B cell (primary cell): ENCODE data around the gene FCER2. TPM values are rescaled to one million over a fixed set of nuclear protein-coding genes. Genes with fewer than 3 reads are reported as not detected.
A peak's percentile ranks its signal among the peaks of the same experiment; 100 is the strongest.

Experiments used
- ATAC-seq: fragments of 200-7000 bp; cut with Tn5 transposase; one replicate; pipeline ENCODE4 v1.10.0; 2021; ENCODE audit warnings: low read depth, mild to moderate bottlenecking, moderate number of reproducible peaks, moderate library complexity
- CTCF ChIA-PET: fragments of 350-600 bp; sonication (Branson Sonifier 250); formaldehyde crosslinking; loops from one replicate; lab custom pipeline; 2021; ENCODE audit warnings: antibody characterized with exemption, inconsistent platforms; lab: Charles Lee
- POLR2A ChIA-PET: fragments of 350-600 bp; sonication (Branson Sonifier 250); formaldehyde crosslinking; loops from one replicate; lab custom pipeline; 2021; ENCODE audit warnings: antibody characterized with exemption; lab: Charles Lee
- DNase-seq: peaks from one replicate; pipeline ENCODE4 v3.0.0; 2013
- H2AFZ ChIP-seq: 2 replicates; pipeline ENCODE4 v1.6.1; 2012; ENCODE audit warnings: mild to moderate bottlenecking, low read depth, low read length; ENCODE audit not compliant: insufficient read depth, poor library complexity, severe bottlenecking
- H3K27ac ChIP-seq, 2 donors: 1 replicate in 1 of 2; 2 replicates in 1 of 2; pipeline ENCODE4 v1.5.1; 2012 to 2013; ENCODE audit warnings: low read length in 2 of 2, mild to moderate bottlenecking in 2 of 2, moderate library complexity in 1 of 2
- H3K27me3 ChIP-seq, 4 experiments: fragments of 200-600 bp in 1 of 4; sonication (generic) in 1 of 4; replicated peaks in 1 of 4; 1 replicate in 2 of 4; 2 replicates in 2 of 4; pipeline versions ENCODE4 v1.6.1 to v1.7.0; 2013 to 2016; ENCODE audit warnings: low read length in 3 of 4, mild to moderate bottlenecking in 2 of 4, mixed read lengths in 1 of 4, moderate library complexity in 1 of 4; ENCODE audit not compliant: insufficient read depth in 4 of 4, control insufficient read depth in 3 of 4; ENCODE audit errors: control extremely low read depth in 1 of 4
- H3K36me3 ChIP-seq, 2 experiments: replicated peaks in 1 of 2; 1 replicate in 1 of 2; 2 replicates in 1 of 2; pipeline versions ENCODE4 v1.6.1 to v1.7.1; 2013; ENCODE audit warnings: low read length in 1 of 2; ENCODE audit not compliant: insufficient read depth in 2 of 2, control insufficient read depth in 1 of 2; ENCODE audit errors: control extremely low read depth in 1 of 2, extremely low read depth in 1 of 2
- H3K4me1 ChIP-seq, 2 donors: fragments of 200-600 bp in 1 of 2; sonication (generic) in 1 of 2; 1 replicate in 1 of 2; 2 replicates in 1 of 2; pipeline versions ENCODE4 v1.5.1 to v1.6.1; 2013 to 2017; ENCODE audit warnings: low read length in 2 of 2; ENCODE audit not compliant: control insufficient read depth in 2 of 2, insufficient read depth in 2 of 2
- H3K4me2 ChIP-seq: replicated peaks from 2 replicates; pipeline ENCODE3; 2012; ENCODE audit warnings: mild to moderate bottlenecking, low read depth, low read length; ENCODE audit not compliant: poor library complexity, severe bottlenecking
- H3K4me3 ChIP-seq, 5 experiments: fragments of 200-600 bp in 1 of 5; sonication (generic) in 1 of 5; 1 replicate in 3 of 5; 2 replicates in 2 of 5; pipeline versions ENCODE4 v1.5.1 to v1.7.0; 2011 to 2016; ENCODE audit warnings: low read length in 4 of 5, mild to moderate bottlenecking in 4 of 5, low read depth in 2 of 5, control low read depth in 1 of 5, moderate library complexity in 1 of 5; ENCODE audit not compliant: insufficient read depth in 1 of 5; ENCODE audit errors: control extremely low read depth in 1 of 5, extremely low read depth in 1 of 5
- H3K79me2 ChIP-seq: fragments of 200-600 bp; sonication (generic); one replicate; pipeline ENCODE4 v1.6.0; 2016; ENCODE audit warnings: low read length; ENCODE audit not compliant: control insufficient read depth, insufficient read depth
- H3K9ac ChIP-seq: fragments of 200-600 bp; sonication (generic); 2 replicates; pipeline ENCODE4 v1.6.1; 2017; ENCODE audit warnings: mild to moderate bottlenecking, low read length, moderate library complexity
- H3K9me3 ChIP-seq, 3 donors: one replicate each; pipeline versions ENCODE4 v1.6.1 to v1.7.1; 2013; ENCODE audit warnings: low read length in 2 of 3; ENCODE audit not compliant: control insufficient read depth in 2 of 3, insufficient read depth in 1 of 3; ENCODE audit errors: control extremely low read depth in 1 of 3
- H4K20me1 ChIP-seq: 2 replicates; pipeline ENCODE4 v1.6.0; 2012; ENCODE audit warnings: mild to moderate bottlenecking, low read length; ENCODE audit not compliant: insufficient read depth, control insufficient read depth, poor library complexity, severe bottlenecking
- H3K27ac Mint-ChIP-seq: one replicate; pipeline ENCODE4 v1.8.0; 2021; ENCODE audit warnings: mixed read lengths
- H3K27me3 Mint-ChIP-seq: one replicate; pipeline ENCODE4 v1.8.0; 2021; ENCODE audit warnings: mixed read lengths
- H3K4me1 Mint-ChIP-seq: one replicate; pipeline ENCODE4 v1.8.0; 2021; ENCODE audit warnings: mixed read lengths
- H3K4me3 Mint-ChIP-seq: one replicate; pipeline ENCODE4 v1.8.0; 2021; ENCODE audit warnings: mixed read lengths
- H3K9me3 Mint-ChIP-seq: one replicate; pipeline ENCODE4 v1.8.0; 2022; ENCODE audit warnings: mixed read lengths; ENCODE audit not compliant: insufficient read depth
- EZH2 ChIP-seq: IDR thresholded peaks from 2 replicates; pipeline ENCODE4 v1.6.1; 2012; ENCODE audit warnings: borderline replicate concordance, low read depth, mild to moderate bottlenecking, moderate library complexity, low read length; ENCODE audit not compliant: insufficient read depth, poor library complexity, severe bottlenecking
- WGBS: methylation state at CpG from one replicate; pipeline ENCODE4 v1.1.5; 2013; ENCODE audit warnings: missing lambda C conversion rate; ENCODE audit not compliant: insufficient coverage; 5-methylcytosine and 5-hydroxymethylcytosine counted together
- intact Hi-C: fragments of 100-400 bp; cut with micrococcal nuclease; formaldehyde crosslinking; loops from one replicate; pipeline ENCODE4 v1.10.0; 2022
- polyA plus RNA-seq: library from polyadenylated mRNA; depleted of rRNA; stranded (reverse); fragments of >200 nt; gene quantifications from 2 replicates; pipeline ENCODE4 v1.2.3, GENCODE V29; 2012
- total RNA-seq, 2 donors: library from RNA; stranded (reverse); fragments of 120-200 nt in 1 of 2; gene quantifications; 1 replicate in 1 of 2; 2 replicates in 1 of 2; pipeline versions ENCODE4 v1.2.3 to v1.2.4, GENCODE V29; 2013 to 2022
- TF ChIP-seq, protein P1 (sequence below): fragments of 200-600 bp; IDR thresholded peaks from one replicate; pipeline ENCODE4 v1.8.0; 2022; ENCODE audit warnings: antibody characterized with exemption, mild to moderate bottlenecking

The FCER2 gene
- total and polyA plus RNA-seq, 2 donors (not counting 1 experiment from before 2014, with no cell fraction given) = 17.1 to 419 TPM

DNA sequence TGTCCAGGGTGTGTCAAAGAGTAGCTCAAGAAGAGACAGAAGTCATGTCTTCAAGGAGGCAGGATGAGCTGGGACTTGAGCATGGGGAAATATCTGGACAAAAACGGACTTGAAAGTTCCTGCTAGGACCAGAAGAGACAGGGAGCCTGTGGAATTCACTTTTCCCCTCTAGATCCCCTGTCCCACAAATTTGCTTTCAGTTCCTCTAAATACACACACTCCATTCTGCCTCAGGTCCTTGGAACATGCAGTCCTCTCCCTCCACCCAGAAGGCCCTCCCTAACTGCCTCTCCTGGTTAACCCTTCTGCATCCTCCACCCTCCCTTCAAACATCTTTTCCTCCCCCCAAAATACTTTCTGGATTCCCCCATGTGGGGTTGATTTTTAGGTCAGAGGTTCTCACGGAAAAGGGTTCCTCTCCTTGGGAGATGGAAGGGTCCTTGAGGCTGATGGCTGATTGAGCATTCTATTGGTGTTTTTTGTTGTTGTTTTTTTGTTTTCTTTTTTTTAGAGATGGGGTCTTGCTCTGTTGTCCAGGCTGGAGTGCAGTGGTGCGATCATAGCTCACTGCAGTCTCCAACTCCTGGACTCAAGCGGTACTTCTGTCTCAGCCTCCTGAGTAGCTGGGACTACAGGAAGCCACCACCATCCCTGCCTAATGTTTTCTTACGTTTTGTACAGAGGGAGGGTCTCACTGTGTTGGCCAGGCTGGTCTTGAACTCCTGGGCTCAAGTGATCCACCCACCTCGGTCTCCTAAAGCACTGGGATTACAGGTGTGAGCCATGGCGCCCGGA lies 40.0 kb downstream of the FCER2 start:
- no peak overlapping the region for H3K4me2 ChIP-seq
- Mint-ChIP-seq H3K4me3 (no peak overlapping the region), H3K27ac (no peak overlapping the region), H3K4me1 (peaks cover 10% of the 10 kb centered on the region), H3K27me3 (peaks cover 9% of the 10 kb centered on the region), H3K9me3 (no peaks in the 10 kb centered on the region)
- H3K27ac ChIP-seq = no peak overlapping the region
- peaks cover 0 to 5% (median 1%) of the 10 kb centered on the region in 4 experiments for H3K27me3 ChIP-seq
- H4K20me1 ChIP-seq = no peaks in the 10 kb centered on the region
- no peak overlapping the region for H2AFZ ChIP-seq
- no peak overlapping the region for H3K4me3 ChIP-seq
- TF ChIP-seq EZH2 = no peak
- TF ChIP-seq, protein P1, sequence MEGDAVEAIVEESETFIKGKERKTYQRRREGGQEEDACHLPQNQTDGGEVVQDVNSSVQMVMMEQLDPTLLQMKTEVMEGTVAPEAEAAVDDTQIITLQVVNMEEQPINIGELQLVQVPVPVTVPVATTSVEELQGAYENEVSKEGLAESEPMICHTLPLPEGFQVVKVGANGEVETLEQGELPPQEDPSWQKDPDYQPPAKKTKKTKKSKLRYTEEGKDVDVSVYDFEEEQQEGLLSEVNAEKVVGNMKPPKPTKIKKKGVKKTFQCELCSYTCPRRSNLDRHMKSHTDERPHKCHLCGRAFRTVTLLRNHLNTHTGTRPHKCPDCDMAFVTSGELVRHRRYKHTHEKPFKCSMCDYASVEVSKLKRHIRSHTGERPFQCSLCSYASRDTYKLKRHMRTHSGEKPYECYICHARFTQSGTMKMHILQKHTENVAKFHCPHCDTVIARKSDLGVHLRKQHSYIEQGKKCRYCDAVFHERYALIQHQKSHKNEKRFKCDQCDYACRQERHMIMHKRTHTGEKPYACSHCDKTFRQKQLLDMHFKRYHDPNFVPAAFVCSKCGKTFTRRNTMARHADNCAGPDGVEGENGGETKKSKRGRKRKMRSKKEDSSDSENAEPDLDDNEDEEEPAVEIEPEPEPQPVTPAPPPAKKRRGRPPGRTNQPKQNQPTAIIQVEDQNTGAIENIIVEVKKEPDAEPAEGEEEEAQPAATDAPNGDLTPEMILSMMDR = no peak
- no peak for ATAC-seq
- no peak overlapping the region for H3K9ac ChIP-seq
- 84% methylated on average over 5 of the region's 8 CpGs for WGBS
- ChIA-PET CTCF (interaction anchor here (0.5 to 1.7 kb wide), 4 partner anchors 10 to 121 kb away, joined by 3 to 5 read pairs (median 4); partner anchors contain the start of gene TRAPPC5), POLR2A (no interaction called here)
- no peaks in the 10 kb centered on the region for H3K36me3 ChIP-seq
- H3K4me1 ChIP-seq = peaks cover 9 to 18% of the 10 kb centered on the region in 2 donors
- H3K9me3 ChIP-seq = no peaks in the 10 kb centered on the region
- no peak for DNase-seq
- no peaks in the 10 kb centered on the region for H3K79me2 ChIP-seq
- intact Hi-C loops = no loop called here

DNA sequence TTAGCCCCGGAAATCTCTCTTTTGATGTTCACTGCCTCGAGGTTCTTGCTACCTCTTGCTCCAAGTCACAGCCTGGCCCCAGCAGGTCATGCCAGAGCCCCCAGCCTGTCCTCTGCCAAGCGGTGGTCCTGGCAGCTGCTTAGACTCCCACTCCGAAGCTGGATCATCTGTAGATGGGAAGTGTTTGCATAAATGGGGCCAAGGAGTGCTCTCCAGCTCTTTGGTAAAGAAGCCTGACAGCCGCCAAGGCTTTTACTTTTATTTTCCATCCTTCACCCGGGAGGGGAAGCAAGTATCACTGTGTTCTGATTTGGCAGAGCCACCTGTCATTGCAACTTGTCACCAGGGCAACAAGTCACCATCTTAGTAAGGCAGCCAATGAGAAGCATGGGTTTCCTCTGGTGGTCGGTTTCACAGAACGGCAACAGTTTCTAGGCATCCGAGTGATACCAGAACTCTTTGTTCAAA lies 43.7 kb downstream of the FCER2 start:
- DNase-seq (peak; percentile 88), ATAC-seq (peak; percentile 98)
- peaks cover 10% of the 10 kb centered on the region for H3K4me1 Mint-ChIP-seq
- Histone ChIP-seq H3K36me3 (no peaks in the 10 kb centered on the region), H3K4me2 (peak overlapping the region; percentile 82), H3K9me3 (no peaks in the 10 kb centered on the region), H3K4me1 (peaks cover 9 to 18% of the 10 kb centered on the region in 2 donors), H4K20me1 (no peaks in the 10 kb centered on the region), H2AFZ (peak overlapping the region; percentile 91), H3K27ac (peak overlapping the region; percentile 69 to 84), H3K27me3 (peaks cover 0 to 5% (median 0%) of the 10 kb centered on the region in 4 experiments), H3K9ac (peak overlapping the region; percentile 58), H3K79me2 (no peaks in the 10 kb centered on the region), H3K4me3 (peak overlapping the region; percentile 25 to 55 (median 44))
- WGBS = 32% methylated on average over 5 of the region's 9 CpGs
- H3K4me3 Mint-ChIP-seq = peak overlapping the region; percentile 76
- intact Hi-C loops = loop anchor here (1.0 kb wide), 2 partner anchors 21 to 22 kb away; partner anchors contain the start of genes STXBP2 and TRAPPC5
- H3K27me3 Mint-ChIP-seq = no peaks in the 10 kb centered on the region
- H3K27ac Mint-ChIP-seq = peak overlapping the region; percentile 87
- CTCF ChIA-PET = interaction anchor here (1.0 to 8.7 kb wide), 3 partner anchors 16 to 142 kb away, joined by 3 to 100 read pairs (median 9); partner anchors contain the start of gene TRAPPC5
- POLR2A ChIA-PET = no interaction called here
- no peaks in the 10 kb centered on the region for H3K9me3 Mint-ChIP-seq
- no peak for TF ChIP-seq EZH2
- TF ChIP-seq, protein P1 = no peak
